Medulla oblongata (tissue), 1 donor: Measurements from ENCODE around the gene LYST.

ENCODE experiments used
- DNase-seq: peaks from one replicate; pipeline ENCODE4 v3.0.0-alpha.2; 2015; ENCODE audit errors: extremely low spot score

Gene LYST

DNA sequence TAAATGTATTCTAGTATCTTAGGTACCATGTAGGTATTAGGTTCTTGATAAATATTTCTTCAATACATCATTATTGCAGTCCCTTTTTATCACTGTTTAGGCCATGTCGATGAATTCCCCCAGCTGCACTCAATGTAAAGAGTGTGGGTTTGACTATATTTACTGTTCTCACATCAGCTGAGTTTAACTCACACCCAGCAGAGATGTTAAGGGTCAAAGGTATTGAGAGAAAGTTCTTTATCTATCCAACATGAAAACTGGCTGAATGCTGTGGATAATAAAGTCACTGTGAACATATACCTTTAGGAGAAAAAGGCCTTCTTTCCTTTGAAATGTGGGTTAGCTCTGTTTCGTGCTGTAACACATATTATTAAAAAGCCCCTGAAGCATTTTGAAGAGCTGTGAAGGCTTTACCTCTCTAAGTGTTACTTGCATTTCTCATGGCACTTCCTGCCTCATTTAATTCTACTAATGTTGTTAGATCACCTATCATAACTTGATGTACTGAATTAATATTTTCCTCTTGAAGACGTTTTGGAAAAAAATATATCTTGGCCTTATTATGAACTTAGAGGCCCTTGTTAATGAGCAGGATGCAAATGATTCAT lies 19.1 kb upstream of the LYST start:
- DNase-seq: no peak

DNA sequence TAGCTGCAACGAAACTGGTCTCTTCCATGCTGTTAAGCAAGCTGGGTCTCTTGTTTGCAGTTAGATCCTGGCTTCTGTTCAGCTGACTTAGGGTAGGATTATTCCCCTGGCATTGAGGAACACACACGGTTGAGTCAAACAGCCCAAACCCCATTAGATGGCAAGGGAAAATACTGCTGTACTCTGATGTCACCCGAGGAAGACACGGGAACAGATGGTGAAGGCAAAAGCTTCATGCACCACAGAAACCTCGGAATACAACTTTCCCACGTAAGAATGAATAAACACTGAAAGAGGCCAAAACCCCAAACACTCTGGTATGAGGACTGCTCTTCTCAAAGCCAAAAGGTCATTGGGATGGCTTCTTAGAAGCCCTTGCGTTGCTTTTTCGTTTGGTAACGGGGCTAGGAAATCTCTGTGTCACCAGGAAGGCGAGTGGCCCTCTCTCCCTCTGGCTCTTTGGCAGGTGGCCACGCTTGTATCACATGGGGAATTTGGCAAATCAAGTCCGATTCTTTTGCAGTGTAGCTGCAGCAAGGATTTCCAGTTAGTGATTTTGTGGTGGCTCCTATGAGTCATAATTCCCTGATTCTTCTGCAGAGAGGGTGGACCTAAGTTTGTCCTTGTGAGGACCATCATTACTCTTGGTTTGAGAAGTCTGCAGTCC lies 16.7 kb upstream of the LYST start:
- peak; percentile 91 for DNase-seq

DNA sequence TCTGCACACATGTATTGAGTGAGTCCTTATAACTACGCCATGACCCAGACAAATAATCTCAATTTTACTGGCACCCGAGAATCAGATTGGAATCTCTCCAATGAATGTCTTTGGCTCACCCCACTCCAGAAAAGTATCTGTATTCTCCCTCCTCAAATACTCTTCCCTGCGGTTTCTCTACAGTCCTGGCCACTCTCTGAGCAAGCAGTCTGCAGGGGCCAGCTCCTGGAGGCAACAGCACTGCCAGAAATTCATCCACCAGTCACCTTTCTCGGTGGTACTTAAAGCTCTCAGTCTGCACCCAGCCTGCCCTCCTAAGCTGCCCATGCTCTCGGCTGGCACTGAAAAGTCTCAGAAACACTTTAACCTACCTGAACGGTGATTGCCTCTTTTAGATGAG lies 16.1 kb upstream of the LYST start:
- no peak for DNase-seq

DNA sequence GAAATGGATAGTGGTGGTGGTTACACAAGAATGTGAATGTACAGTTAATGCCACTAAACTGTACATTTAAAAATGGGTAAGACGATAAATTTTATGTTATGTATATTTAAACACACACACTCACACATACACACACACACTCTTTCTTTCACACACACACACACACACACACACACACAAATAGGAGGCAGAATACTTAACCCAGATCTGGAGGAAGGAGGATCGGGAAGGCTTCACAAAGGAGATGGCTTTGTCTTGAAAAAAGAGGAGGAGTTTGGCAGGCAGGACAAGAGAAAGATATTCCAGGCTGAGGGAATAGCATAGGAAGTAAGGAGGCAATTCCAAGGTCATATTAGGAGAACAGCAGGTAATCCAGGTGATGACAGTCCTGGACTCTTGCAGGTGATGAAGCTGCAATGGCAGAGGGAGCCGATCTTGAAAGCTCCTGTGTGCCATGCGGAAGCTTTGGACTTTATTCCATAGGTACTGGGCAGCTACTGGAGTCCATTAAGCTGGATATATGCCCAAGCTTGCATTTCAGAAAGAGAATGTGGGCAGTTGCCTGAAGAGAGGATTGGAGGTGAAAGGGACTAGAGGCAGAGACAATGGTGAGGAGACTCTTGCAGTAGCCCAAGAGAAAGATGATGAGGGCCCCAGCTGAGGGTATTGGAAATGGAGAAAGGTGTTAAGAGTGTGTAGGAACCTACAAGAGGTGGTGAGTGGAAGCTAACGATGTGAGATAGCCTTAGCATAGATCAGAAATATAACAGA lies 15.4 kb upstream of the LYST start:
- DNase-seq: no peak

DNA sequence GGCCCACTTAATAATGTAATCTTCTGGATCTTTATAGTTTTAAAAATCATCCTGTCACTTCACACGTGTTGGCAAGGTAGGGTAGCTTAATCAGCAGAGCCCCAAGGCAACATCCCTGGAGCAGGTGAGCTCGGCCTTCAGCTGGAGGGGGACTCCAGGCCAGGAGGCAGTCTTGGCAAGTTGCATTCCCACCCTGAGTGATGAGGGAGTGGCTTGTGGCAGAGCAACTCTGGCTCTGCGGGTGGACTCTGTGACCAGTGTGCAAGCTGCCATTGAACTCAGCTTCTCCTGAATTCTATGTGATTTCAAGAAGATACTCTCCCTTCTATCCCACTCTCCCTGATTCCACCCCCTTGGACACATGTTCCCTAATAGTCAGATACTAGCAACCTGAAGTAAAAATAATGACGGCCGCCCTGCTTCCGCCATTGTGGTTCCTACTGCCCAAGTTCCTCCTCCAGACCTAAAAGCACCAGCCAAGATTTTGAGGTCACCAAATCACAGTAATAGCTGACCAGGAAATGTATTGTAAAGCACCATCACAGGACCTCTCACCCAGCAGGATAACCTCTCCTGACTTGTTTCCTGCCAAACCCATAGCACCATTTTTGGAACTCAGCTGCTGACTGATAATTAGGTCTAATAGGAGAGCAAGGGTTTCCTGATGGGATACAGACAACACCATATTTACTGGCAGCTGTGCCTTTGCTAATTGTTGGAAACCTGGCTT lies 11.5 kb upstream of the LYST start:
- peak; percentile 72 for DNase-seq

DNA sequence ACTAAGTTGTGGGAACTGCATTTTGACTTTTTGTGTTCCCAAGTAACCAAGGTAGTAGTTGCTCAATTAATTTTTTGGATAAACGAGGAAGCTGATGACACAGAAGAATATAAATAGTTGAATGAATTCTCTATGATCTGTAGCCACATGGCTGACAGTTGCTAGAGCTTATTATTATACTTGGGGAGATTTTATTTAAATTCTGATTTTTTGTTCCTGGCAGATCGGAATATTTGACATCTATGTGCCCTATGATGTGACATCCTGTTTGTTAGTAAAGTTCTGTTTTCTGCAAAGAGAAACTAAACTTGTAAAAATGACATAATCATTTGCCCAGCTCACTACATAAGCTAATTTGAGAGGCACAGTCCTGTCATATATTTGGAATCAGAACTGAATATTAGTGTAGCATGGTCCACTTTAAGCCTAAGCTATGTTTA lies 9.7 kb upstream of the LYST start:
- DNase-seq: no peak

DNA sequence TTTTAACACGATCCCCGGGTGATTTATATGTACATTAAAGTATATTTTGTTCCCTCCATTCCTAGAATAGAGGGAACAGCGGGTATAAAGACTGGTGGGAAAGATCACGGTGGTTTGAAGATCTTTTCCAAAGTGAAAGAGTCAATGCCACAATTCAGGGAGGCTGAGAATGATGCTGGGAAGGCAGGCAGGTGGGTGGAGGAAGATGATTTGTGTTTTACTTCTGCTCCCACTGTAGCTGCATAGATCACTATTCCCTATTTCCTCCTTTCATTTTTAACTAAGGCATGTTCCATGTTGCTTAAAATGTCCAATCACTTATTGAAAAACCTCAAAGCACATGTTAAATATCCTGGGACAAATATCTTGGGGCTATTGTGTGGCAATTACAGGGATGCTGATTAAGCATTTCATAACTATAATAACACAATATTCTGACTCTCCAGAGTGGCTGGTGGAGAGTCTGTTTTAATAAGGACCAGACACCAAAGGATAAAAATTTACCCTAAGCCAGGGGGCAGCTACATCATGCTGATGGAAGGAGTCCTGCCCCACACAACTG lies 8.4 kb upstream of the LYST start:
- DNase-seq: no peak

DNA sequence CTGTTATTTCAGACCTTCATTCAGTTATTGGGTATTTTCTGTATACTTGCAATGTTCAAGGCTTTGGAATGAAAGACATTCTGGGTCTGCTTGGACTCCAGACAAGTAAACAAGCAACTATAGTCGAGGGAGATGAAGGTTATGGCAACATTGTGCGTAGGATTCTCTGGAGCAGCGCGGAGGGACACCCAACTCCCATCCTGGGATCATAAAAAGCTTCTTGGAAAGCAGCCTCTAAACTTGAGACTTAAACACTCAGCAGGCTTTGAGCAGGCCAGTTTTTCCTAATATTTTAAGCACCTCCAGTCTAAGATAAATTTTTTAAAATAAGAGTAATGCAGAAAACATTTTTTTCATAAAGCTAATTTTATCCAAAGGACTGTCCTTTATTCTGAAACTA lies 7.6 kb upstream of the LYST start:
- no peak for DNase-seq

DNA sequence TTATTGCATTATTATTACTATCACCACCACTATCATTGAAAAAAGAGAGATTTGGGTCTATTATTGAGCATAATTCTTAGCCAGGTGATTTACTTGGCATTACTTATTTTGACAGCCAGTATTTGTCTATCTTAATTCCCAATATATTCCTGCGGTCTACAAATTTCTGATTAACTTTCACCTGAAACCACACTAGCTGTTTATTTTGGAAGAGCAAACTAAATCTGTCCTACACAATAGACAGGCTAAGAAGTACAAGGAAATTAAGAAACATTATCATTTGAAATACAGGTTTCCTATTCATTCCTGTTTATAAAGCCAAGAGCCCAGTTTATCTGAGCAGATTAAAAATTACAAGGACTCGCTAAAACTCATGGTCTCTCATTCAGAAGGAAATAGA lies 6.9 kb upstream of the LYST start:
- DNase-seq: no peak

DNA sequence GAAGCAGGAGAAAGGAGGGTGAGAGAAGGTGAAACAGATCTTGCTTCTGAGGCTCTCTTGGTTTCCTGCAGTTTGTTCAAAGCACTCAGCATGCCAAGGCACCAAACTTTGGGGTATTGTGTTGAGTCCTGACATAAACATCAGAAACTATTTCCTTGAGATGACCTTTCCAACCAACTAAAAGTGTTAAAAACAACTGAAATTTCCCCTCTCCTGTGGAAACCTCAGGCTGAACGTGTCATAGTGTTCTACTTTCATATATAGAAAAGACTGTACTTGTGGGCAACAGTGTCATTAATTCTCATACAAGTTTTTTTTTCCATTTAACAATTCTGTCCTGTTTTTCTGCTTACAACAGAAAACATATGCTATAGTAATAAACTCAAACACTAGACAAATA lies 6.3 kb upstream of the LYST start:
- DNase-seq: no peak

DNA sequence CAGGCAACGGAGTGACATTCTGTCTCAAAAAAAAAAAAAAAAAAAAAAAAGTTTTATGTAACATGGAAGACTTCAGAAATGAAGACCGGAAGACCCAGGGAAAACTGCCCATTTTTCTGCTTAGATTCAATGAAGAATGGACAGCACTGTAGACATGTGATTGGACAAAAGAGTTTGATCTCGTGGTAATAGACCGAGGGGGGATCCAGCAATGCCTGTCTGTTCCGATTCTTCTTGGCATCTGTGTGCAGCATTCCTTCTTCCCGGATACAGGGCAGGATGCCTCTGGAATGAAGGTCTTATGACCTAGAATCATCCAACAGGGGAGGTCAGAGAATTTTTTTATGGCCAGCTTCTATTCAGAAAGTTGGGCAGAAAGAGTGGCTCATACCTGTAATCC lies 5.6 kb upstream of the LYST start:
- no peak for DNase-seq

DNA sequence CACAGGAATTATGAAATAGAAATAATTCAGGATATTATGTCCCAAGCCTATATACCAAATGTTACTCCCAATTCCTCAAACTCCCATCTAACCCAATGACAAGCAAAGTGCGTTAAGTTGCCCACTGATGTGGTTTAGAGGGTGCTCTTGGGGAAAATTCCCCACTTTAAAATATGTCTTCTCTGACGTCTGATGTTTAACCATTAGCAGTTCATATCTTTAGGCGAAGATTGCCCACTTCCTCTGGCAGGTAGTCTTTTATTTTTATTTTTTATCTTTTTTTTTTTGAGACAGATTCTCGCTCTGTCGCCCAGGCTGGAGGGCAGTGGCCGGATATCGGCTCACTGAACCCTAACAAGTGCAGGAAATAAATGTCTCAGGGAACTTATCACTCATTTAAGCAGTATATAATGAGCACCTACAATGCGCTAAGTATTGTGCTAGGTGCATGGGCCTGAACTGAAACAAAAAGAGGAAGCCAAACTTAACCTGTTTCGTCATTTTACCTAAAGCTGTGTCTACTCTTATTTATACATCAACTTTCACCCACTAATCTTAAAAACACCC lies 1.3 kb upstream of the LYST start:
- DNase-seq: no peak

DNA sequence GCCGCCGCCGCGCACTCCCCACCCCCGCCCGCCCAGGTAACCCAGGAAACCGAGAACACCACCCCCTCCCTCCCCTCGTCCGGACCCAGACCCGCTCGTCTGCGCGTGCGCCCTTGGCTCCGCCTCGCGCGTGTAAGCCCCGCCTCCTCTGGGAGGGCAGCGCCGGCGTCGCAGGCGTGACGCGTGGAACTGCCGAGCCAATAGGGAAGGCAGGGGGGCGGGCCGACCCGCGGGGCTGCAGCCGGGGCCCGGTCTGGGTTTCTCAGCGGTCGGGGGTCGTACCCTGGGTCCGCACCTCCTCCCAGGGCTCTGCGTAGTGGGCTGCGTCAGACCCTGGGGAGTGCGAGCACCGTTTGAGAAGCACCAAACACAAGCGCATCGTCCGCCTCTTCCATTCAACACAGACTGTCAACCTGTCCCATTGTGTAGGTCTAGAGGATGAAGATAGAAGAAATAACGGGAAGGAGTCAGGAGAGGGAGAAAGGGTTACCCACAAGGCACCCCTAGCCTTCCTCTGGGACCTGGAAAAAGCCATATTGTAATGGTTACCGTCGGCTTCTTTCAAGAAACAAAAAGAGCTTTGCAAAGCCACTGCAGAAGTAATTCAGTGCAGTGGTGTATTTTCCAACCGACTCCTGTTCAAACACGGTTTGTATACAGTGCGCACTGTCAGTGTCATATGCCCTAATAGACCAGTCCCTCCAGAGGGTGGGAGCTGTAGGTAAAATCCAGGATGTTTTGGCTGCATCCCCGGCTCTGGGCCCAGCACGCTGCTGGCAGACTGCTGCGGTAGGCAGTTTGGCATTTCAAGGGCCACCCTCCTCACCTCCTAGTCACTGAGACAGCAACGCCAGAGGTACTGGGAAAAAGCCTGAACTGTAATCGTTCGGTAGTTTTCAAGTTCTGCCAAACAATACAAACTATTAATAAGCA lies 473 bp upstream of the LYST start:
- DNase-seq: peak; percentile 98

DNA sequence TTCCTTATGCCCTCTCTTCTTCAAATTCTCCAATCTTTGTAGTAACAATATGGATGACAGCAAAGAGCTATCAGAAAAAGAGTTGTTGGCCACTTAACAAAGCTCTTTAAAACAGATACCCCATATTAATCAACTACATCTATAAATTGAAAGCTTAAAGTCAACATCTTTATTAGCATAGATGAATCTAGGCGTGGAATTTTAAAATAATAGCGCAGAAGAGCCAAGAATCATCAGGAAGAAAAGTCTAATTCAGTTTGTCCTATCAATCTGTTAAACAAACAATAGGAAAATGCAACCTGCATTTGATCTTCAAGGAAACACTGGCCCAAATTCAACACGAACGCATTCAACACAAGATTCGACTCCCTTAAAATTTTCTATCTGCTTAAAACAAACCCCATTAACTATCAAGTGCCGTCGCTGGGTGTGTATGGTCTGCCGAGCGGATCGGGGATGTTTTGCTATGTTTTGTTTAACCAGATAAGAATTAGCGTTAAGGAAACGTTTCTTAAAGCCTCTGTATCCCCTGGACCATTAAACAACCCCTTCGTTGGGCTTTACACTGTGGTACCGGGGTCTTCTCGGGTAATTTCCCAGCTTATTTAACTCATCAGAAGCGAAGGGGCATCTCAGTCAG lies 1.0 kb downstream of the LYST start:
- DNase-seq: peak; percentile 65

DNA sequence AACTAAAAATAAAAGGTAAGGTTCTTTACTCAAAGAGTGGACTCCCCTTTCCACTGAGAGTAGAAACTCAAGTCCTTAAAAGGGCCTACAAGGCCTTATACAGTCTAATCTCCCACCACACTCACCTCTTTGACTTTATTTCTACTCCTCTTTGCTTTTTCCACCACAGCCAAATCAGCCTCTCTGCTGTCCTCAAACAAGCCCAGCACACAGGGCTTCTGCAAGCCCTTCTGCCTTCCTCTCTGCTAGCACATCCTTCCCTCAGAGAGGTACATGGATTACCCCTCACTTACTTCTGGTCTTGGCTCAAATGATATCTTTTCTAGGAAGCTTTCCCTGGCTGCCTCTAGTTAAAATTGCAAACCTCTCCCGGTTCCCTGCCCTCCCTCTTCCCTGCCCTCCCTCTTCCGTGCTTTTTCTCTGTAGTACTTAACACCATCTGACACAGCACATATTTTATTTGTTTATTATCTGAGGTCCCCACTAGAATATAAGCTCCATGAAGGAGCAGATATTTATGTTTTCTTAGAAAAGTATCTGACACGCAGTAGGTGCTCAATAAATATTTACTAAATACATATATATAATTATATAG lies 1.7 kb downstream of the LYST start:
- no peak for DNase-seq

DNA sequence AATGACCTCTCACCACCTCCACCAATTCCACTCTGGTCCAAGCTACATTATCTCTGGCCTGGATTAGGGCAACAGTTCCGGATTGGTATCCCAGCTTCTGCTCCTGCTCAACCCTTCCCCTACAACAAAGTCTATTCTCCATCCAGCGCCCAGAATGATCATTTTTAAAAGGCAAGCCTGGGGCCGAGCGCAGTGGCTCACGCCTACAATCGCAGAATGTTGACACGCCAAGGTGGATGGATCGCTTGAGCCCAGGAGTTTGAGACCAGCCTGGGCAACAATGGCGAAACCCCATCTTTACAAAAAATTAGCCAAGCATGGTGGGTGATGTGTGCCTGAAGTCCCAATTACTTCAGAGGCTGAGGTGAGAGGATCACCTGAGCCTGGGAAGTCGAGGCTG lies 2.2 kb downstream of the LYST start:
- no peak for DNase-seq

DNA sequence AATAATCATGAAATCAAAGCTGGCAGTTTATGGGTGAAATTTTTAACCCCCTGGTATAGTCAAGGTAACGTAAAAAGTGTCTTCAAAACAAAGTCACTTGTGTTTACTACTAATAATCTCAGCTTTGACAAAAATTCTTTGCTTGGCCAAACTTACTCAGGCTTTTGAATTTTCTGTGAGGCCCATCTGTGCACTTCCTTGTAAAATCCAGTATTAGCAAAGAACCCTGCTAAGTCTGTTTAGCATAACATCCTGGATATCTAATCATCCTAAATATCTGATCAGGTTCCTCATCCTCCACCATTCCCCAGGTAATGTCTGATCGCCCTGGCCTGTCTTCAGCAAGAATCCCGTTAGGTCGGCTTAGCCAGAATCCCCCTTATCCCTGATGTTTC lies 3.0 kb downstream of the LYST start:
- DNase-seq: no peak

DNA sequence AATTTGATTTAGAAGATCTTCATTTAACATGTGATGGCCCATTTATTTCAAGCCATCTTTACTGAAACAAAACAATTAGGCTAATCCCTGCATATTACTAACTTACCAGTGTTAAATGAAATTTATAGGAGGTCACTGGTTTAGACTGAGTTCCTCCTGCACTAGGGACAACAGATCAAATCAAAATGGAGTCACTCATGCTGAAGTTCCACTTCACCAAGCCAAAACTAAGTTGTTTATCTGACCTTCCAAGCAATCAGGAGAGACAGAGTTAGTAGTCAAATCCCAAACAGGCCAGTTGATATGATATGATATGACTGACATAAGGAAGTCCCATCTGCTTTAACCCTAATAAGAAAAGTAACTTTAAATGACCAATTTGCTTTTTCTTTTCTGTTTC lies 4.8 kb downstream of the LYST start:
- DNase-seq: no peak

DNA sequence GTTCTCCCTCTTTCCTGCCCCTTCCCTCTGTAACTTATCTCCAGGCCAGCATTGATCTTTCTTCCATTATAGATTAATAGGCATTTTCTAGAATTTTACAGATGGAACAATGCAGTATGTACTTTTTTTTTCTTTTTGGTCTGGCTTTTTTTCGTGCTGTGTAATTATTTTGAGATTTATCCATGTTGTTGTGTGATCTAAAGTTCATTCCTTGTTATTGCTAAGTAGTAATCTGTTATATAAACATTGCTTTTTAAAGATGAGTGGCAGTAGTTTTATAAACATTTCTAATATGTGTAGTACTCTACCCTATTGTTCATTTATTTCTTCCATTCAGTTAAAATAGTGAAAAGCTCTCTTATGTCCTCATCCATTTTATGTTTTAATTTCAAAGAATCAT lies 5.9 kb downstream of the LYST start:
- no peak for DNase-seq

DNA sequence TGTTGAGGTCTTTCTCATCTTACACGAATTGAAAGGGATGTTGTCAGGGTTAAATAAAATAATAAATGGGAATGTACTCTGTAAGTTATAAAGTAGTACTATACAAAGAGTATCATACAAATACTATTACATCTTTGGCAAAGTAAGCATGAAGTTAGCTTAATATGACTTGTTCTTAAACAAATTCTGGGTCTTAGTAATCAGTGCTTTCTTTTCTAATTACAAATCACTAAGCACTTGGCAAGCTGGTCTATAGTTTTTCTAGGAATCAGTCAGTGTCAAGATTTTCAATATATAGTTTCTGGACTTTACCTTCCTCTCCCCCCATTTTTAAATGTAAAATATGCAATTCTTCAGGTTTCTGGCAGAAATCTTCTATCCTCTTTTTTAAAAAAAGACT lies 6.9 kb downstream of the LYST start:
- DNase-seq: no peak
